GM18511 (cell line): ENCODE results near the gene C11orf68.
A peak's percentile ranks its signal among the peaks of the same experiment; 100 is the strongest.
"Not testable (repeated sequence)": the region's sequence is repeated elsewhere in the genome, so short reads cannot be mapped to it uniquely, and the experiment has no call there.

Experiments
- ATAC-seq: cut with Tn5 transposase; IDR thresholded peaks from one replicate; pipeline ENCODE4 v1.9.1; 2021; ENCODE audit warnings: mild to moderate bottlenecking, moderate library complexity; ENCODE audit not compliant: unreplicated experiment

The C11orf68 gene

GRCh38 chr11:65915101-65915820, 3.6 kb downstream of the C11orf68 start:
- ATAC-seq = no peak

- ATAC-seq = no peak
Observed at GRCh38 chr11:65912845-65913244, 6.0 kb downstream of the C11orf68 start.

- no peak for ATAC-seq
Observed at GRCh38 chr11:65911682-65912568, 6.9 kb downstream of the C11orf68 start.

GRCh38 chr11:65907878-65908277, 11.0 kb downstream of the C11orf68 start:
- ATAC-seq = no peak

GRCh38 chr11:65906602-65907001, 12.3 kb downstream of the C11orf68 start:
- ATAC-seq = no peak

GRCh38 chr11:65903715-65904114, 15.1 kb downstream of the C11orf68 start:
- ATAC-seq = no peak

GRCh38 chr11:65903068-65903481, 15.8 kb downstream of the C11orf68 start:
- no peak for ATAC-seq

GRCh38 chr11:65900899-65901180, 18.0 kb downstream of the C11orf68 start:
- no peak for ATAC-seq

GRCh38 chr11:65900125-65900898, 18.6 kb downstream of the C11orf68 start, which contains the start of gene FOSL1:
Gene FOSL1 (minus strand): TSS chr11:65900388. CDS start chr11:65900339, 49 bp downstream.
- peak; percentile 84 for ATAC-seq

GRCh38 chr11:65899356-65900124, 19.3 kb downstream of the C11orf68 start:
- ATAC-seq = peak; percentile 2

GRCh38 chr11:65898656-65899355, 20.1 kb downstream of the C11orf68 start:
- ATAC-seq = no peak

GRCh38 chr11:65897020-65897471, 21.8 kb downstream of the C11orf68 start:
- no peak for ATAC-seq

- no peak for ATAC-seq
Observed at GRCh38 chr11:65896034-65896999, 22.5 kb downstream of the C11orf68 start.

GRCh38 chr11:65895482-65895981, 23.3 kb downstream of the C11orf68 start:
- ATAC-seq = no peak

GRCh38 chr11:65894034-65894591, 24.7 kb downstream of the C11orf68 start:
- ATAC-seq = no peak

GRCh38 chr11:65892661-65893317, 26.1 kb downstream of the C11orf68 start:
- no peak for ATAC-seq

- ATAC-seq = not testable (repeated sequence)
Observed at GRCh38 chr11:65892137-65892540, 26.7 kb downstream of the C11orf68 start.
